ENCODE measurements around the gene DDC.

The DDC gene

GRCh38 chr7:50567715-50568261 lies 2.6 kb upstream of the DDC start:
- TF ChIP-seq CTCF (IDR thresholded peaks at IDR 0.05; ENCODE audit: low read depth, low read length): no peak
- DNase-seq (ENCODE audit: extremely low read depth, low read depth): no peak

GRCh38 chr7:50565977-50566376 lies 772 bp upstream of the DDC start:
- DNase-seq (ENCODE audit: extremely low read depth, low read depth): no peak
- TF ChIP-seq CTCF (IDR thresholded peaks at IDR 0.05; ENCODE audit: low read depth, low read length): no peak

GRCh38 chr7:50565559-50565916 lies 333 bp upstream of the DDC start:
- DNase-seq (ENCODE audit: extremely low read depth, low read depth): no peak
- no peak for TF ChIP-seq CTCF (IDR thresholded peaks at IDR 0.05; ENCODE audit: low read depth, low read length)

- no peak for DNase-seq (ENCODE audit: extremely low read depth, low read depth)
These were observed 1.0 kb downstream of the DDC start for GRCh38 chr7:50564171-50564570.

GRCh38 chr7:50562136-50562535 lies 3.1 kb downstream of the DDC start:
- no peak for DNase-seq (ENCODE audit: extremely low read depth, low read depth)
- TF ChIP-seq CTCF (IDR thresholded peaks at IDR 0.05; ENCODE audit: low read depth, low read length): no peak

More at GRCh38 chr7:50564171-50564570, 1.0 kb downstream of the DDC start:
- no peak for TF ChIP-seq CTCF (IDR thresholded peaks at IDR 0.05; ENCODE audit: low read depth, low read length)

- no peak for TF ChIP-seq CTCF (IDR thresholded peaks at IDR 0.05; ENCODE audit: low read depth, low read length)
- no peak for DNase-seq (ENCODE audit: extremely low read depth, low read depth)
These were observed 4.3 kb downstream of the DDC start for GRCh38 chr7:50560865-50561351.

GRCh38 chr7:50559881-50560280 lies 5.3 kb downstream of the DDC start:
- TF ChIP-seq CTCF (IDR thresholded peaks at IDR 0.05; ENCODE audit: low read depth, low read length): no peak
- no peak for DNase-seq (ENCODE audit: extremely low read depth, low read depth)

Measured in AG09319 (cell line).